Stimulated activated naive CD8-positive, alpha-beta T cell treated with anti-CD3 and anti-CD28 coated beads, Interleukin-15, Interleukin-2, amounts not matched to agents 100 ng/mL and 50 ng/mL, for 24 hours (primary cell): Measurements from ENCODE around the gene RBM44.
"Not testable (repeated sequence)": the region's sequence is repeated elsewhere in the genome, so short reads cannot be mapped to it uniquely, and the experiment has no call there.

Experiments used
- H3K27ac Mint-ChIP-seq: one replicate; pipeline ENCODE4 v1.8.0; 2021; ENCODE audit warnings: mild to moderate bottlenecking, mixed read lengths
- H3K27me3 Mint-ChIP-seq: one replicate; pipeline ENCODE4 v1.8.0; 2021; ENCODE audit warnings: mixed read lengths
- H3K36me3 Mint-ChIP-seq: one replicate; pipeline ENCODE4 v1.8.0; 2021; ENCODE audit warnings: low read depth, mixed read lengths
- H3K4me1 Mint-ChIP-seq: one replicate; pipeline ENCODE4 v1.8.0; 2021; ENCODE audit warnings: low read depth, mixed read lengths
- H3K4me3 Mint-ChIP-seq: one replicate; pipeline ENCODE4 v1.8.0; 2021; ENCODE audit warnings: mild to moderate bottlenecking, mixed read lengths
- H3K9me3 Mint-ChIP-seq: one replicate; pipeline ENCODE4 v1.8.0; 2021; ENCODE audit warnings: mixed read lengths

Gene RBM44, protein sequence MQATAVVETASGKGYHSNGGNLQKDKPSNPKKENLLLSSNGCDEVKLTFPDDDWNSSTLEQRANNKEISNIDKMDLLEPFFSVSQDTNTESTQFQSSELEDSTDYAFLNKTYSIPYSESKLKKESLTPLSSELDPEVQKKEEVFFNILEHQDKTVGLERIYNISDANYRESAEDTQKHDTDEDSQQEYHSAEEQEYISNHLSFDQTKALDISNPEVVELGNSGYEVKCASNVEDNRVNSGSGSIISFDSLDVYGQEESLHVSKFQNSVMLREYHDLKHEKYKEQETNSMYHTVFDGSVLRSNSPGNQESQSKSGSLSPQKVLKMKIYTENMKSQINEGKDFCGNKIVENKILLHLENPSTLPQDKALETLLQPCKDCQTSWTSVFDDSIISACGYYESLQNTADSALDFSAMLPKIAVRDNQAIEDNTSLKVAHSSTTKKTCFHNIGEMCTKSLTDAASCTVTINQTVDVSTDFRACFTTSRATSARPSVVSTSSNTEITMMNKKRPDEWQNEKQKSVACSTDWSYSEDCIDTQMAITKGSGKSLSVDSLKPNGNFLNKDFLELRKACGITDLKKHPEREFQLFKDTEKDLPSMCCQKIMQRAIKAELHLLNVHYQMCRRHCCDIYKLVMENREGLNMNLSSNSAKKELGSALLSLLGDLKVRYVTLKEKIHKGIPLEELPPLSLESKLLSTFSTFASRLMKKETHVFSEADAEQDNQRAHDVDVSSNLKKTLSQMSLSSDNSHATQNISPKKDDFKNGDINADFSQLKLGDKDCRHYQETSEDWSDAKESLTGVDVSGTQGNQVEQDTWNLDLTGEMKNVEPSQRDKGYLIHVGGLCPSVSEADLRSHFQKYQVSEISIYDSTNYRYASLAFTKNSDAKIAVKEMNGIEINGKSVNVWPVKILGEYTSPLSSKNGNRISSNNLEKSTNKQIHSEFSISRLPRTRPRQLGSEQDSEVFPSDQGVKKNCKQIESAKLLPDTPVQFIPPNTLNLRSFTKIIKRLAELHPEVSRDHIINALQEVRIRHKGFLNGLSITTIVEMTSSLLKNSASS

DNA sequence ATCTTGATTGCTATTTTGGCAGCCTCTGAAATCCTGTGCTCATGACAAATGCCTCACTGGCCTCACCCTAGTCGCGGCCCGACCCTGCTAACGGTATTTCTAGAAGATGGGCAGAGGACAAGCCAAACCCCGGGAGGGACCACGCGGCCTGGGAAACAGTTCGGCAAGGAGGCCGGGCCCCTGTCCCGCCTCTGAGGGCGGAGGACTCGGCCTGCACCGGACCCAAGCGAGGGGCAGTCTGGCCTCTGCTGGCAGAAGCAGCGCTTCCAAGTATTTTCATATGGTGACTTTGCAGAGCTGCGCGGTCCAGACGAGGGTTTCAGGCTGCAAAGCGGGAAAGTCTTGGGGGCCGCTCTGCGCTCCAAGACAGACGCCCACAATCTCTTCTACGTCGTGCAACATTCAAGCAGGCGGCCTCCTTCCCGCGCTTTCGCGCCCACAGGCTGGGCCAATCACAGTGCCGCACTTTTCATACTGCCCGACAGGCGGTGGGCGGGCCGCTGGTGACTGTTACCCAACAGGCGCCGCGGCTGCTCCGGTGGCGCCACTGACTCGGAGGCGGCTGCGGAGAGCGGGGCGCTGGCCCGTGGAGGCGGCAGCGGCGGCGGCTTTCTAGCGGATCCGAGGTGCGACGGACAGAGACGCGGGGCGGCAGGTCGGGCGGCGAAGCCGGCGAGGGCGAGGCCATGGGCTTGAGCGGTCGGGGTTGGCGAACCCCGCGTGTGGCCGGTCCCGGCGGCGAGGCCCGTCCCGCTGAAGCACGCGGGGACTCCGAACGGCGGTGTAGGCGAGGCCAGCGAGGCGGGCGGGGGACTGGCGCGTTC is at the start of gene RBM44:
RBM44 (plus strand) TSS at position 544 of the 824 bp plus-strand sequence. CDS start 14,831 bp downstream, outside the sequence.
- H3K4me1 Mint-ChIP-seq: peaks cover 4% of the 10 kb centered on the region
- no peaks in the 10 kb centered on the region for H3K9me3 Mint-ChIP-seq
- no peak within 1 kb of the TSS for H3K27ac Mint-ChIP-seq
- H3K4me3 Mint-ChIP-seq: no peak within 1 kb of the TSS
- no peaks in the 10 kb centered on the region for H3K27me3 Mint-ChIP-seq
- H3K36me3 Mint-ChIP-seq: peaks cover 8% of the 10 kb centered on the region

DNA sequence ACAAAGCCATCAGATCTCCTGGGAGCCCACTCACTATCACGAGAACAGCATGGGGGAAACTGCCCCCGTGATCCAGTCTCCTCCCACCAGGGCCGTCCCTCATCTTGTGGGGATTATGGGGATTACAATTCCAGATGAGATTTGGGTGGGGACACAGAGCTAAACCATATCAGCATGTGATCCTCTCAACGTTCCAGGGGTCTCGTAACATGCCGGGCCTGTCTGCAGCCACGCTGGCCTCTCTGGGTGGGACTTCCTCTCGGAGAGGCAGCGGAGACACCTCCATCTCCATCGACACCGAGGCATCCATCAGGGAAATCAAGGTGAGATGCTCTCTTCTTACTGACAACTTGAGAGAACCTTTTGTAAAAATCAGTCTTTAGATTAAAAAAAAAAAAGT is 49.6 kb upstream of the RBM44 start:
- no peaks in the 10 kb centered on the region for H3K9me3 Mint-ChIP-seq
- H3K27ac Mint-ChIP-seq: no peak overlapping the region
- peaks cover 31% of the 10 kb centered on the region for H3K4me1 Mint-ChIP-seq
- H3K36me3 Mint-ChIP-seq: peaks cover 75% of the 10 kb centered on the region
- no peak overlapping the region for H3K4me3 Mint-ChIP-seq
- H3K27me3 Mint-ChIP-seq: no peaks in the 10 kb centered on the region

DNA sequence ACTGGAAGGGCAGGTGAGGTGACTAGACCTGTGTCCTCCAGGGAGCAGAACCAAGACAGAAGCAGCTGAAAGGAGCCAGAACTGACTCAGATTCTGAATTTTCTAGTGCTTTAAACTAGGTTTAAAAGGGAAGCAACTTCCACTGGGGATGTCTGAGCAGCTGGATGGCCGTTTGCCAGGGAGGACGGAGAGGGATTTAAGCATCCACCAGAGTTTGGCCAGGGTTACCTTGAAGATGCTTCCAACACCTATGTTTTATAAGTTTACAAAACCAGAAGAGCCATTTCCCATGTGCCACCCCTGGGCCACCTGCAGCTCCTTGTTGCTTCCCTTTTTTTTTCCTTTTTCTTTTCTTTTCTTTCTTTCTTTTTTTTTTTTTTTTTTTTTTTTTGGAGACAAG is 48.6 kb upstream of the RBM44 start:
- Mint-ChIP-seq H3K27me3 (no peaks in the 10 kb centered on the region), H3K9me3 (no peaks in the 10 kb centered on the region), H3K4me3 (no peak overlapping the region), H3K4me1 (peaks cover 26% of the 10 kb centered on the region), H3K36me3 (peaks cover 80% of the 10 kb centered on the region), H3K27ac (no peak overlapping the region)

DNA sequence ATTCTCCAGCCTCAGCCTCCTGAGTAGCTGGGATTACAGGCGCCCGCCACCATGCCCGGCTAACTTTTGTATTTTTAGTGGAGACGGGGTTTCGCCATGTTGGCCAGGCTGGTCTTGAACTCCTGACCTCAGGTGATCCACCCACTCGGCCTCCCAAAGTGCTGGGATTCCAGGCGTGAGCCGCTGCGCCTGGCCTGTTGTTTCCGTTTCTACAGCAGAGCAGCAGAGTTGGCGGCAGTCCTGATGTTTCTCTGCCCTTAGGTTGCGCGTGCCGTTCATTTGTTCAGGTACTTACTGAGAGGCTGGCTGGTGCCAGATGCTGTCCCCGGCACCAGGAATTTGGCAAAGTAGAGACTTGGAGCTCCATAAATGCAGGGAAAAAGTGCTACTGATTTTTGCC is 48.1 kb upstream of the RBM44 start:
- peaks cover 81% of the 10 kb centered on the region for H3K36me3 Mint-ChIP-seq
- H3K27ac Mint-ChIP-seq, H3K27me3 Mint-ChIP-seq, H3K9me3 Mint-ChIP-seq, H3K4me3 Mint-ChIP-seq: not testable (repeated sequence)
- peaks cover 23% of the 10 kb centered on the region for H3K4me1 Mint-ChIP-seq

DNA sequence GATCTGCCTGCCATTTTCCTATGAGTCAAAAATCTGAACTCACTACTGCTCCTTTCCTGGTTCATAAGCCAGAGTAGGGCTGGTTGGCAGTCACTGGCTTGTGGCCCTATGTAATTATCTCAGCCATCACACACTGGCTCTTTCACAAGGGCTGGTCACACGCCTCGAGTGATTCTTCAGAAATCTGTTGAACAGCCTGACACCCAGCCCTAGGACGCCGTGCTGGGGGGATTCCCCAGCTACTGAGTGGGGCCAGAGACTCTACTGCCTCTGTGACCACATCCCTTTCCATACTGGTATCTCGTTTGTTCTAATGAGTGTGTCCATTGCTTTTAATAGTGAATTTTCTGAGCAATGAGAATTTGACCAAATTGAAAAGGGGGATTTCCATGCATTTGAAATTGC is 45.8 kb upstream of the RBM44 start:
- Mint-ChIP-seq H3K4me3 (no peak overlapping the region), H3K27me3 (no peaks in the 10 kb centered on the region), H3K36me3 (peaks cover 87% of the 10 kb centered on the region), H3K27ac (peak overlapping the region; percentile 69), H3K4me1 (peaks cover 23% of the 10 kb centered on the region), H3K9me3 (no peaks in the 10 kb centered on the region)

DNA sequence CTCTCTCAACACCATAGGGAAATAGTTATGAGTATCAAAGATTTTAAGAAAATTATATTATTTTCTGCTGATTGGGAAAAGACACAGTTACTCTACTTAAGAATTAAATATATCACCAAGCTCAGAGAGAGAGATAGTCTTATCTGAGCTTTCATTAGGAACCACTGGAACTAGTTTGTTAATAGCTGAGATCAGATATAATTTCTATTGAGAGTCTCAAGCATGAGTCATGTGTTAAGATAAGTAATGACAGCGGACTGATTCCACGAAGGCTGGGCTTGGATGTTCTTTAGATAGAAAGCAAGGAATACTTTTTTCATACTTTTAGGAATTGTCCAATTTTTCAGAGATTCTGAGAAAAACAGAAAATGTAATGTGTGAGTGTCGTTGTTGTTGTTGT is 44.4 kb upstream of the RBM44 start:
- H3K4me1 Mint-ChIP-seq: peaks cover 23% of the 10 kb centered on the region
- H3K4me3 Mint-ChIP-seq: no peak overlapping the region
- no peak overlapping the region for H3K27ac Mint-ChIP-seq
- H3K36me3 Mint-ChIP-seq: peaks cover 87% of the 10 kb centered on the region
- no peaks in the 10 kb centered on the region for H3K9me3 Mint-ChIP-seq
- H3K27me3 Mint-ChIP-seq: no peaks in the 10 kb centered on the region

DNA sequence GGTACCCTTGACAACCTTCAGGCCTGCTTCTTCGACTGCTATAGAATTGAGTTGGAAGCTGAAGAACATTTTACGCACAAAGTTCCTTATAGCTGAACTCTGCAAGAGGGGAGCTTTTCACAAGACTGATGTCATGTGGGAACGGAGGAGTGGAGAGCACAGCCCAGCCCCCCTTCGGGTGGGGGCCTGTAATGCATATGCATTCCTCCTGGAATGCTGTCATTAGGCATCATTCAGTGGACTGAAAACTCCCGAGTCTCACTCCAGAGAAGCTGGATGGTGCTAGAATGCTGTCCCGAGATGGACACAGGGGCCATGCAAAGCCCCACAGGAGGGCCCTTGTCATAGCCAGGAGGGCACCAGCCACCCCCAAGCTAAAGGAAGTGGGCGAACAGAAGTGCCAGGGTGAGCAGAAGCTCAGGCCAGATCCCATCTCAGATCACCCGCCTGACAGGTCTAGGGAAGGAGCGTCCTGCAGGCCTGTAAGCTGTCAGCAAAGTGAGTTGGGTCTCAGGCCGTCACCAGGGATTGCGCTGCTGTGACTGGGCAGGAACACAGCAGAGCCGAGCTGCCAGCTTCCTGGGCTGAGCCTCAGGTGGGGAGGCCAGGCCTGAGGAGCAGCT is 43.8 kb upstream of the RBM44 start:
- Mint-ChIP-seq H3K27ac (no peak overlapping the region), H3K9me3 (no peaks in the 10 kb centered on the region), H3K4me3 (no peak overlapping the region), H3K36me3 (peaks cover 87% of the 10 kb centered on the region), H3K27me3 (no peaks in the 10 kb centered on the region), H3K4me1 (peaks cover 23% of the 10 kb centered on the region)

DNA sequence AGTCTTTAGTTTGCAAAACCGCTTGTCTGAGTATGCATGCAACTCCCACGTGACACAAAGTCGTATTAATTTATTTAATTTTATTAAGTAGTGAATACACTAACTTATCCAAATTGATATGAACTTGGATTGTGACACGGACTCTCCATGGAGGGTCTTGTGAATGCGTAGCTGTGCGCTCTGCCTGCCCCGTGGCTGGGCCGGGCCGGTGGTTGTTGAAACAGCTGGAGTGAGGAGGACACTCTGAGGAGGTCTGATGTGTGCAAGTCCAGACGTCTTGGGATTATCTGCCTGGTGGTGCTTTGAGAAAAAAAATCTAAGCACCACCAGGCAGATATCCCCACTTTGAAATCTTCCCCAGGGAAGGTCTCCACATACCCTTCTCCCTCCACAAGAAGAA is 41.0 kb upstream of the RBM44 start:
- Mint-ChIP-seq H3K9me3 (no peaks in the 10 kb centered on the region), H3K4me3 (no peak overlapping the region), H3K4me1 (peaks cover 8% of the 10 kb centered on the region), H3K36me3 (peaks cover 90% of the 10 kb centered on the region), H3K27me3 (no peaks in the 10 kb centered on the region), H3K27ac (no peak overlapping the region)

DNA sequence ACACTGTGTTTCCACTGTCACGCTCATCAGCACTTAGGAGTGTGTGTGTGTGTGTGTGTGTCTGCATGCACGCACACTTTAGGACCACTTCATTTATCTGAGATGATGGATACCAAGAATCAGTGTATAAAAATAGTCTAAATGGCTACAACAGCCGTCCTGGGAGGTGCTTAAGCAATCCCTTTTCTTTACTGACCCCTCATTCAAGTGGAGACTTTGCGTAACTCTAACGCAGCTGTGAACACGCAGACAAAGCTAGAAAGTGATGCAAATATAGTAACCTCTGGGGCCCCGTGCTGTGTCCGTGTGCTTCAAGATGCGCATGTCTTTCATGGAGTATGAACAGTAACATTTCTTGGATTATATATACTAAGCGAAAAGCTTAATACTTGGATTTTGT is 40.4 kb upstream of the RBM44 start:
- peaks cover 3% of the 10 kb centered on the region for H3K4me1 Mint-ChIP-seq
- no peaks in the 10 kb centered on the region for H3K9me3 Mint-ChIP-seq
- no peak overlapping the region for H3K4me3 Mint-ChIP-seq
- H3K27ac Mint-ChIP-seq: no peak overlapping the region
- H3K36me3 Mint-ChIP-seq: peaks cover 90% of the 10 kb centered on the region
- no peaks in the 10 kb centered on the region for H3K27me3 Mint-ChIP-seq

DNA sequence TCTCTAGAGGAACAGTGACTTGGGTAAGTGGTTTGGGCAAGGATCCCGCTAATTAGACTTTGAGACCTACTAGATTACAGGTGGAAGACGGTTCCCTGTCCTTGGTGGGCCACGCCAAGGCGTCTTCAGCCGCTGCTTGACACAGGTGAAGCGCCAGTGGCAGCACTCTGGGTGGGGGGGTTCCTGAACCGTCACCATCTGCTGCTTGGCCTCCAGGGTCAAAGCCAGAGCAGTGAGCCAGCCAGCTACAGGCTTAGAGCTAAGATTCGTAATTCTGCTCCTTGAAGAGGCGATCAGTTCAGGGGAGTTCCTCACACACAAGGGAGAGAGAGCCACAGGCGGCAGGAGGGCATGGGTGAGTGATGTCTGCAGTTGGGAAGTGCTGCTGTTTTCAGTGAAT is 39.4 kb upstream of the RBM44 start:
- H3K36me3 Mint-ChIP-seq: peaks cover 90% of the 10 kb centered on the region

DNA sequence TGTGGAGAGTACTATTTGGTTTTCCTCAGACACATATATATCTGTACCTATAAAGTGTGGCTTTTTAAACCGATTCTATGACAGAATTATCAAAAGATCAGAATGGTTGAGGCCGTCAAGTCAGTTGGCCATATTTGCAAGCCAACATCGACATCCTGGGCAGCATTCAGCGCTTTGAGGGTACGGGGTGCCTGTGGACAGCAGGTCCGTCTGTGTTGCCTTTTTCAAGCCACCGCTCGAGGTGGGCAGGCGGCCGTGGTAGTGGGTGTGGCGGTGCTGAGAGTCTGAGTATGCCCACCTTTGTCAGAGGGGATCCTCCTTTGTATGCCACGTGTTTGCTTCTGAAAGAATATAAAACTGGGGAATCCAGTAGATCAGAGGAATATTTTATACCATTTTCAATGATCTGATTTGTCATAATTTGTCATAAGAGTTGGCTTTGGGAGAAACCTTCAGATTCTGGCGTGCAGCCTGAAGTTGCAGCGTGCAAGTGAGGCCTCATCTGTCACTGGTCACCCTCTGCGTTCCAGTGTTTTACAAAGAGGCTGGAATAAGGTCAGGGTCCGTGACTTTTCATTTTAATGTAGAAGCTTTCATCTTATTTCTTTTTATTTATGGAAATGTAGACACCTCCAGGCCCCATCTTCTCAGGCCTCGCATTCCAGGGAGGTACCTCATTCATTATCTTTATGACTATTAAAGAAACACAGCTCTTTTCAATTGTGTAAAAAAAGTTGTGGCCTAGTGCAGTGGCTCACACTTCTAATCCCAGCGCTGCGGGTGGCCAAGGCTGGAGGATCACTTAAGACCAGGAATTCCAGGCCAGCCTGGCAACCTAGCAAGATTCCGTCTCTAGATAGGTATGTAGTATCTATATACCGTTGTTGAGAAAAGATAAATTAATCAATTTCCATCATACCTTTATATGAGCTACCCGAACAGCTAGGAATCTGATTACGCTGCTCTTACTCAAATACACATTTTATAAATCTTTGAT is 37.8 kb upstream of the RBM44 start:
- H3K4me3 Mint-ChIP-seq: no peak overlapping the region
- peaks cover 89% of the 10 kb centered on the region for H3K36me3 Mint-ChIP-seq
- no peaks in the 10 kb centered on the region for H3K27me3 Mint-ChIP-seq
- H3K27ac Mint-ChIP-seq: no peak overlapping the region
- no peaks in the 10 kb centered on the region for H3K9me3 Mint-ChIP-seq
- no peaks in the 10 kb centered on the region for H3K4me1 Mint-ChIP-seq

More for the DNA sequence above, 39.4 kb upstream of the RBM44 start:
- Mint-ChIP-seq H3K4me1 (no peaks in the 10 kb centered on the region), H3K27ac (peak overlapping the region; percentile 26), H3K9me3 (no peaks in the 10 kb centered on the region), H3K27me3 (no peaks in the 10 kb centered on the region), H3K4me3 (no peak overlapping the region)

DNA sequence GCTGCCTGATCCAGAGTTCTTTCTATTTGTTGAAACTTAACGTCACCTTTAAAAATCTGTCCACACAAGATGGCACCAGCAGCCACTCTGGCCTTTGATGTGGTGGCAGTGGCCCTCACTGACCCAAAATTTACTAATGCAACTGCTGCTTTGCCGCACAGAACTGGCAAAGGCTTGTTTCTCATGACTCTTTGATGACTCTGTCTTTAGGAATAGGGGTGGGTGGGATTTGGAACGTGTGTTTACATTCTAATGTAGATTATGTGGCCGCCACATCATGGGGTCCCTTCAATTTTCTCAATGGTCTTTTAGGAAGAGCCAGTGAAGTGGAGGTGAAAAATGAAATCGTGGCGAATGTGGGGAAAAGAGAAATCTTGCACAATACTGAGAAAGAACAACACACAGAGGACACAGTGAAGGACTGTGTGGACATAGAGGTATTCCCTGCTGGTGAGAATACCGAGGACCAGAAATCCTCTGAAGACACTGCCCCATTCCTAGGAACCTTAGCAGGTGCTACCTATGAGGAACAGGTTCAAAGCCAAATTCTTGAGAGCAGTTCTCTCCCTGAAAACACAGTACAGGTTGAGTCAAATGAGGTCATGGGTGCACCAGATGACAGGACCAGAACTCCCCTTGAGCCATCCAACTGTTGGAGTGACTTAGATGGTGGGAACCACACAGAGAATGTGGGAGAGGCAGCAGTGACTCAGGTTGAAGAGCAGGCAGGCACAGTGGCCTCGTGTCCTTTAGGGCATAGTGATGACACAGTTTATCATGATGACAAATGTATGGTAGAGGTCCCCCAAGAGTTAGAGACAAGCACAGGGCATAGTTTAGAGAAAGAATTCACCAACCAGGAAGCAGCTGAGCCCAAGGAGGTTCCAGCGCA is 36.0 kb upstream of the RBM44 start:
- Mint-ChIP-seq H3K36me3 (peaks cover 83% of the 10 kb centered on the region), H3K27ac (peak overlapping the region; percentile 32)
- H3K9me3 Mint-ChIP-seq, H3K4me1 Mint-ChIP-seq, H3K4me3 Mint-ChIP-seq, H3K27me3 Mint-ChIP-seq: not testable (repeated sequence)
